Measurements from ENCODE around the gene JADE1. TPM values are rescaled to one million over a fixed set of nuclear protein-coding genes. Genes with fewer than 3 reads are reported as not detected.
A peak's percentile ranks its signal among the peaks of the same experiment; 100 is the strongest.

Gene JADE1
- total and polyA plus RNA-seq, 2 of the 4 experiments (the other 2 are of a cell fraction): 13.8 to 32.6 TPM

DNA sequence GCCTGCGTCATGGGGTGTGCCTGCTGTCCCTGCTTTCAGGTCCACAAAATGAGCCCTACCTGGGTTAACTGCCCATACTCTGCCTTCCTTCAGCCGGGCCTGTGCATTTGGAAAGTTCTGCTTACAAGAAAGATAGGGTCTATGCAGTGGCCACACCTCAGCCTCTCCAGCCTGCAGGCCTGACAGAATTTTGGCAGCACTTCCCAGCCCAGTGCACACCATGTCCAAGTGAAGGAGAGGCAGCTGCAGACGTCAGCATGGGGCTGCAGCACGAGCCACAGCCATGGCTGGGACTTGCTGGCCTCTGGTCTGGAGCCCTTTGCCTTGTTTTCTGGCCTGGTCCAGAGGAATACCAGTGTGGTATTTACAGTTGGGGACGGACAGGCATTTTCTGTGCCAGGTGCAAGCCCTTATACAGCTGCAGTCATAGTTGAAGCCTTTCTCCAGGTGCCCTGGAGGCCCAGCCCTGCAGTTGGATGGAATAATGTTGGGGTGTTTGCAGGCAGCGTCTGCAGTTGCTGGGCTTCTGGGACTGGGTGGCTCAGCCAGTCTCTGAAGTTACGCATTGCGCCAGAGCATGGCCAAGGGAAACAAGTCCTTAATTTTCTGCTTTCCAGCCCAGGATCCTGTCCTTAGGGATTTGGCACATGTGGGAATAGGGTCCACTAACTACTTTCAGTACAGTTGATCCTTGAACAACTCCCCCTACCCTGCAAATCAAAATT, 26.2 kb downstream of the JADE1 start:
- H3K36me3 ChIP-seq (ENCODE audit: control insufficient read depth, insufficient read depth, low read length): peaks cover 20% of the 10 kb centered on the region
- peaks cover 12% of the 10 kb centered on the region for H3K9me1 ChIP-seq (ENCODE audit: insufficient read depth, low read length)
- no peak overlapping the region; the same call in 1 of the 2 replicates for H3K14ac ChIP-seq (replicated peaks; ENCODE audit: low read depth, low read length)
- no peak overlapping the region for H3K4me2 ChIP-seq (ENCODE audit: low read depth, low read length)
- peaks cover 66 to 87% of the 10 kb centered on the region in 2 experiments for H3K79me1 ChIP-seq (ENCODE audit: low read depth in 1 of 2, low read length in 2 of 2)
- no peak overlapping the region for H3K9ac ChIP-seq (ENCODE audit: low read depth, low read length)
- no peak overlapping the region for H2BK15ac ChIP-seq (ENCODE audit: low read depth, low read length)
- H2AFZ ChIP-seq (replicated peaks; ENCODE audit: low read length, poor library complexity): peak overlapping the region; percentile 27
- H2AK5ac ChIP-seq (ENCODE audit: low read depth, low read length): no peak overlapping the region
- TF ChIP-seq SMC3 (IDR thresholded peaks at IDR 0.05; ENCODE audit: low read depth, low read length) (no peak), MXI1 (IDR thresholded peaks at IDR 0.05; ENCODE audit: borderline replicate concordance, low read depth, low read length) (no peak), RFX5 (IDR thresholded peaks at IDR 0.05; ENCODE audit: low read depth, low read length) (no peak), BHLHE40 (IDR thresholded peaks at IDR 0.05; ENCODE audit: low read depth, low read length) (no peak), RAD21 (IDR thresholded peaks at IDR 0.05; ENCODE audit: low read length) (no peak), FOS (IDR thresholded peaks at IDR 0.05; ENCODE audit: low read depth, low read length) (no peak), CEBPB (IDR thresholded peaks at IDR 0.05; ENCODE audit: low read depth, low read length) (no peak), RCOR1 (IDR thresholded peaks at IDR 0.05; ENCODE audit: insufficient replicate concordance, low read length) (no peak), MAFK (IDR thresholded peaks at IDR 0.05; ENCODE audit: low read depth, low read length) (no peak), MAZ (IDR thresholded peaks at IDR 0.05; ENCODE audit: borderline replicate concordance, low read depth, low read length) (no peak), POLR2A (IDR thresholded peaks at IDR 0.05; ENCODE audit: low read depth, low read length) (no peak)
- TF ChIP-seq, protein P1, sequence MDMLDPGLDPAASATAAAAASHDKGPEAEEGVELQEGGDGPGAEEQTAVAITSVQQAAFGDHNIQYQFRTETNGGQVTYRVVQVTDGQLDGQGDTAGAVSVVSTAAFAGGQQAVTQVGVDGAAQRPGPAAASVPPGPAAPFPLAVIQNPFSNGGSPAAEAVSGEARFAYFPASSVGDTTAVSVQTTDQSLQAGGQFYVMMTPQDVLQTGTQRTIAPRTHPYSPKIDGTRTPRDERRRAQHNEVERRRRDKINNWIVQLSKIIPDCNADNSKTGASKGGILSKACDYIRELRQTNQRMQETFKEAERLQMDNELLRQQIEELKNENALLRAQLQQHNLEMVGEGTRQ (IDR thresholded peaks at IDR 0.05; ENCODE audit: low read depth, low read length): no peak
- TF ChIP-seq, protein P2, sequence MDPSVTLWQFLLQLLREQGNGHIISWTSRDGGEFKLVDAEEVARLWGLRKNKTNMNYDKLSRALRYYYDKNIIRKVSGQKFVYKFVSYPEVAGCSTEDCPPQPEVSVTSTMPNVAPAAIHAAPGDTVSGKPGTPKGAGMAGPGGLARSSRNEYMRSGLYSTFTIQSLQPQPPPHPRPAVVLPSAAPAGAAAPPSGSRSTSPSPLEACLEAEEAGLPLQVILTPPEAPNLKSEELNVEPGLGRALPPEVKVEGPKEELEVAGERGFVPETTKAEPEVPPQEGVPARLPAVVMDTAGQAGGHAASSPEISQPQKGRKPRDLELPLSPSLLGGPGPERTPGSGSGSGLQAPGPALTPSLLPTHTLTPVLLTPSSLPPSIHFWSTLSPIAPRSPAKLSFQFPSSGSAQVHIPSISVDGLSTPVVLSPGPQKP (IDR thresholded peaks at IDR 0.05; ENCODE audit: borderline replicate concordance, low read depth, low read length): no peak
- TF ChIP-seq, protein P3, sequence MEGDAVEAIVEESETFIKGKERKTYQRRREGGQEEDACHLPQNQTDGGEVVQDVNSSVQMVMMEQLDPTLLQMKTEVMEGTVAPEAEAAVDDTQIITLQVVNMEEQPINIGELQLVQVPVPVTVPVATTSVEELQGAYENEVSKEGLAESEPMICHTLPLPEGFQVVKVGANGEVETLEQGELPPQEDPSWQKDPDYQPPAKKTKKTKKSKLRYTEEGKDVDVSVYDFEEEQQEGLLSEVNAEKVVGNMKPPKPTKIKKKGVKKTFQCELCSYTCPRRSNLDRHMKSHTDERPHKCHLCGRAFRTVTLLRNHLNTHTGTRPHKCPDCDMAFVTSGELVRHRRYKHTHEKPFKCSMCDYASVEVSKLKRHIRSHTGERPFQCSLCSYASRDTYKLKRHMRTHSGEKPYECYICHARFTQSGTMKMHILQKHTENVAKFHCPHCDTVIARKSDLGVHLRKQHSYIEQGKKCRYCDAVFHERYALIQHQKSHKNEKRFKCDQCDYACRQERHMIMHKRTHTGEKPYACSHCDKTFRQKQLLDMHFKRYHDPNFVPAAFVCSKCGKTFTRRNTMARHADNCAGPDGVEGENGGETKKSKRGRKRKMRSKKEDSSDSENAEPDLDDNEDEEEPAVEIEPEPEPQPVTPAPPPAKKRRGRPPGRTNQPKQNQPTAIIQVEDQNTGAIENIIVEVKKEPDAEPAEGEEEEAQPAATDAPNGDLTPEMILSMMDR (conservative IDR thresholded peaks at IDR 0.05; ENCODE audit: low read depth, low read length): no peak
- H3K4me1 ChIP-seq (ENCODE audit: control insufficient read depth, insufficient read depth, low read length): peaks cover 20% of the 10 kb centered on the region
- no peak overlapping the region for H4K5ac ChIP-seq (ENCODE audit: low read depth, low read length)
- H3K56ac ChIP-seq (ENCODE audit: extremely low read depth, insufficient read depth, low read length): no peak overlapping the region
- no peak overlapping the region for H3K27ac ChIP-seq (ENCODE audit: insufficient read depth, low read length)
- ChIA-PET CTCF (interaction anchor here (0.7 to 1.3 kb wide), 2 partner anchors 10 to 144 kb away, joined by 3 read pairs; no protein-coding TSS in a partner anchor), POLR2A (ENCODE audit: unreplicated experiment) (no interaction called here)
- no peaks in the 10 kb centered on the region for H3K9me3 ChIP-seq (ENCODE audit: control insufficient read depth, insufficient read depth, low read length)
- H3K18ac ChIP-seq (ENCODE audit: low read depth, low read length): no peak overlapping the region
- H3K23ac ChIP-seq (ENCODE audit: low read depth, low read length): no peak overlapping the region
- no peak overlapping the region for H4K91ac ChIP-seq (ENCODE audit: insufficient read depth, low read depth, low read length)
- WGBS, 2 experiments (ENCODE audit: extremely low coverage in 2 of 2, insufficient read length in 1 of 2): 14% methylated on average over 3 of the region's 8 CpGs; no CpG with 5 or more reads in 1 of the 2 experiments
- ATAC-seq (ENCODE audit: low read depth): peak; percentile 24
- no peaks in the 10 kb centered on the region for H3K27me3 ChIP-seq (ENCODE audit: control insufficient read depth, insufficient read depth, low read length)
- H4K8ac ChIP-seq (ENCODE audit: low read depth in 2 of 2, low read length in 2 of 2): no peak overlapping the region
- DNase-seq: no peak
- BruUV-seq (replicated peaks): no TSS peak
- no peak overlapping the region; the same call in 1 of the 2 replicates for H2BK20ac ChIP-seq (ENCODE audit: low read depth, low read length)
- no peak overlapping the region for H2BK120ac ChIP-seq (ENCODE audit: low read depth, low read length)
- in situ Hi-C loops (cut with MboI; ENCODE audit: low sequenced_read_pairs) (no loop called here), dilution Hi-C loops (cut with HindIII; ENCODE audit: low sequenced_read_pairs, unreplicated experiment) (no loop called here), intact Hi-C loops (cut with micrococcal nuclease) (no loop called here)
- no peak overlapping the region for H2BK5ac ChIP-seq (ENCODE audit: low read depth, low read length, poor library complexity, severe bottlenecking)
- no peak overlapping the region for H2AK9ac ChIP-seq (replicated peaks; ENCODE audit: low read depth, low read length, poor library complexity)
- peaks cover 18% of the 10 kb centered on the region; the same call in 1 of the 2 replicates for H4K20me1 ChIP-seq (ENCODE audit: insufficient read depth, low read length)
- H3K4me3 ChIP-seq (ENCODE audit: insufficient read depth, low read depth, low read length): no peak overlapping the region
- H3K4ac ChIP-seq (ENCODE audit: low read depth, low read length): no peak overlapping the region
